Activated CD4-positive, alpha-beta T cell treated with anti-CD3 and anti-CD28 coated beads, Interleukin-2, amount 50 U/mL, for 4 hours (primary cell): ENCODE results near the gene ARHGDIG.
"Not testable (repeated sequence)": the region's sequence is repeated elsewhere in the genome, so short reads cannot be mapped to it uniquely, and the experiment has no call there.

Source experiments
- DNase-seq, 2 experiments: peaks; one replicate each; pipeline ENCODE4 v3.0.0-alpha.2; 2020

Gene ARHGDIG

GRCh38 chr16:280552-280951, at the start of gene ARHGDIG:
TSS of gene ARHGDIG (plus strand) at chr16:280591. CDS start at chr16:280681, 90 bp downstream.
- DNase-seq = no peak

- DNase-seq = no peak
These were observed 49.4 kb upstream of the ARHGDIG start for GRCh38 chr16:230949-231348.

GRCh38 chr16:234468-235305, 45.7 kb upstream of the ARHGDIG start, which contains the start of gene FAM234A:
TSS of gene FAM234A (plus strand) at chr16:234821. CDS start at chr16:254414, 19,593 bp downstream.
- peak; percentile 90 to 93 for DNase-seq

- no peak for DNase-seq
These were observed 40.5 kb upstream of the ARHGDIG start for GRCh38 chr16:239948-240277.

GRCh38 chr16:240559-240958, 39.8 kb upstream of the ARHGDIG start:
- no peak for DNase-seq

GRCh38 chr16:242281-242680, 38.1 kb upstream of the ARHGDIG start:
- no peak for DNase-seq

- no peak for DNase-seq
These were observed 37.0 kb upstream of the ARHGDIG start for GRCh38 chr16:243348-243747.

GRCh38 chr16:245105-245504, 35.3 kb upstream of the ARHGDIG start:
- DNase-seq = no peak

- DNase-seq = no peak
These were observed 33.4 kb upstream of the ARHGDIG start for GRCh38 chr16:247027-247426.

GRCh38 chr16:249431-249830, 31.0 kb upstream of the ARHGDIG start:
- no peak for DNase-seq

- DNase-seq = no peak
These were observed 27.7 kb upstream of the ARHGDIG start for GRCh38 chr16:252366-253337.

- no peak for DNase-seq
These were observed 26.6 kb upstream of the ARHGDIG start for GRCh38 chr16:253833-254232.

GRCh38 chr16:254461-254860, 25.9 kb upstream of the ARHGDIG start:
- no peak for DNase-seq

GRCh38 chr16:255183-255582, 25.2 kb upstream of the ARHGDIG start:
- DNase-seq = no peak

- not testable (repeated sequence) for DNase-seq
These were observed 22.3 kb upstream of the ARHGDIG start for GRCh38 chr16:258091-258490.

- no peak for DNase-seq
These were observed 21.2 kb upstream of the ARHGDIG start for GRCh38 chr16:259226-259625.

- no peak for DNase-seq
These were observed 20.6 kb upstream of the ARHGDIG start for GRCh38 chr16:259814-260253.

GRCh38 chr16:260326-260725, 20.1 kb upstream of the ARHGDIG start:
- DNase-seq = no peak

GRCh38 chr16:261031-261691, 19.2 kb upstream of the ARHGDIG start:
- DNase-seq = no peak

- DNase-seq = no peak
These were observed 18.2 kb upstream of the ARHGDIG start for GRCh38 chr16:262121-262745.

- DNase-seq = no peak
These were observed 17.1 kb upstream of the ARHGDIG start for GRCh38 chr16:263182-263774.

- no peak for DNase-seq
These were observed 16.4 kb upstream of the ARHGDIG start for GRCh38 chr16:263944-264343.
